Ascending aorta (tissue), 2 donors: ENCODE data around the gene KRTAP15-1. TPM values are rescaled to one million over a fixed set of nuclear protein-coding genes. Genes with fewer than 3 reads are reported as not detected.

Experiments used
- DNase-seq, 2 donors: peaks; one replicate each; pipeline ENCODE4 v3.0.0-alpha.2; 2019; ENCODE audit warnings: low spot score in 2 of 2
- H3K27ac ChIP-seq, 2 donors: fragments of 200-600 bp; sonication (generic); one replicate each; pipeline ENCODE4 v1.5.1; 2016 to 2017; ENCODE audit warnings: mild to moderate bottlenecking in 1 of 2
- H3K27me3 ChIP-seq: fragments of 200-600 bp; sonication (generic); one replicate; pipeline ENCODE4 v1.5.1; 2017
- H3K36me3 ChIP-seq, 2 donors: fragments of 200-600 bp; sonication (generic); one replicate each; pipeline ENCODE4 v1.5.1; 2016
- H3K4me1 ChIP-seq, 2 donors: fragments of 200-600 bp; sonication (generic); one replicate each; pipeline ENCODE4 v1.5.1; 2016 to 2017; ENCODE audit warnings: mild to moderate bottlenecking in 1 of 2
- H3K4me3 ChIP-seq, 2 donors: fragments of 200-600 bp; sonication (generic); one replicate each; pipeline ENCODE4 v1.5.1; 2016 to 2017; ENCODE audit warnings: mild to moderate bottlenecking in 1 of 2
- H3K9me3 ChIP-seq, 2 donors: fragments of 200-600 bp; sonication (generic); one replicate each; pipeline ENCODE4 v1.5.1; 2016
- CTCF ChIP-seq, 3 experiments: fragments of 200-600 bp in 2 of 3; fragments of 450-650 bp in 1 of 3; sonication (generic) in 2 of 3; IDR thresholded peaks; one replicate each; pipeline ENCODE4 v1.5.1; 2016 to 2019; ENCODE audit warnings: antibody characterized with exemption in 3 of 3, mild to moderate bottlenecking in 1 of 3, moderate library complexity in 1 of 3
- intact Hi-C: fragments of 100-400 bp; cut with DNase I; formaldehyde crosslinking; loops from one replicate; pipeline ENCODE4 v1.15.1; 2023
- total RNA-seq: library from RNA; depleted of rRNA; stranded (reverse); fragments of >200 nt; gene quantifications from one replicate; pipeline ENCODE4 v1.1.0, GENCODE V29; 2016

Gene KRTAP15-1
- total RNA-seq, 1 donor from 2014 or later = not detected

- TF ChIP-seq CTCF (IDR thresholded peaks at IDR 0.05) = no peak
- no peaks in the 10 kb centered on the region for H3K4me1 ChIP-seq
- H3K36me3 ChIP-seq = no peaks in the 10 kb centered on the region
- H3K4me3 ChIP-seq = no peak overlapping the region
- no peaks in the 10 kb centered on the region for H3K27me3 ChIP-seq
- no peak overlapping the region for H3K27ac ChIP-seq
- intact Hi-C loops = no loop called here
- no peak for DNase-seq
- H3K9me3 ChIP-seq = no peaks in the 10 kb centered on the region
Observed at GRCh38 chr21:30443226-30443625, 3.2 kb downstream of the KRTAP15-1 start.

DNA sequence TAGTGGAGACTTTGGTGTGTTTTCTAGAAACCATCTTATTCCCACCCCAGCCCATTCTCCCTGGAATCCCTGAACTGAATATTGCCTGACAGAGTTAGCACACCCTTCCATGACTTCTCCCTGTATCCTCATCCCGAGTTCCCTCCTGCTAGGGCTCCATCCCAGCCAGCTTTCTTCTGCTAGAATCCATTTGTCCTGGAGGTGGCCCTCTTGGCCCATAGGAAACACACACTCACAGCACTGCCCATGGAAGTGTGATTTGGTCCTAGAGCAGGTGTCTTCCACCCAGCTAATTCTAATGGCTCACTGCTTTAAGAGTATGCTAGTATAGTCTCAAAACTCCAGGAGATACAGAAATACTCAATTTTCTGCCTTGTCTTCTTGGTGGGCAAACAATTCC lies 4.1 kb downstream of the KRTAP15-1 start:
- intact Hi-C loops = no loop called here
- no peaks in the 10 kb centered on the region for H3K4me1 ChIP-seq

GRCh38 chr21:30447056-30447455 lies 7.0 kb downstream of the KRTAP15-1 start:
- H3K36me3 ChIP-seq = no peaks in the 10 kb centered on the region
- no peak for DNase-seq
- no peak for TF ChIP-seq CTCF (IDR thresholded peaks at IDR 0.05)
- no peak overlapping the region for H3K4me3 ChIP-seq
- no peak overlapping the region for H3K27ac ChIP-seq
- no peaks in the 10 kb centered on the region for H3K9me3 ChIP-seq
- H3K27me3 ChIP-seq = no peaks in the 10 kb centered on the region
- intact Hi-C loops = no loop called here
- no peaks in the 10 kb centered on the region for H3K4me1 ChIP-seq

More for the DNA sequence above, 4.1 kb downstream of the KRTAP15-1 start:
- DNase-seq = no peak
- no peak overlapping the region for H3K4me3 ChIP-seq
- H3K27me3 ChIP-seq = no peaks in the 10 kb centered on the region
- H3K9me3 ChIP-seq = no peaks in the 10 kb centered on the region
- no peaks in the 10 kb centered on the region for H3K36me3 ChIP-seq
- TF ChIP-seq CTCF (IDR thresholded peaks at IDR 0.05) = no peak
- H3K27ac ChIP-seq = no peak overlapping the region

GRCh38 chr21:30448514-30448913 lies 8.4 kb downstream of the KRTAP15-1 start:
- TF ChIP-seq CTCF (IDR thresholded peaks at IDR 0.05) = no peak
- Histone ChIP-seq H3K27ac (no peak overlapping the region), H3K36me3 (no peaks in the 10 kb centered on the region), H3K4me3 (no peak overlapping the region), H3K4me1 (no peaks in the 10 kb centered on the region), H3K9me3 (no peaks in the 10 kb centered on the region), H3K27me3 (no peaks in the 10 kb centered on the region)
- intact Hi-C loops = no loop called here
- DNase-seq = no peak

DNA sequence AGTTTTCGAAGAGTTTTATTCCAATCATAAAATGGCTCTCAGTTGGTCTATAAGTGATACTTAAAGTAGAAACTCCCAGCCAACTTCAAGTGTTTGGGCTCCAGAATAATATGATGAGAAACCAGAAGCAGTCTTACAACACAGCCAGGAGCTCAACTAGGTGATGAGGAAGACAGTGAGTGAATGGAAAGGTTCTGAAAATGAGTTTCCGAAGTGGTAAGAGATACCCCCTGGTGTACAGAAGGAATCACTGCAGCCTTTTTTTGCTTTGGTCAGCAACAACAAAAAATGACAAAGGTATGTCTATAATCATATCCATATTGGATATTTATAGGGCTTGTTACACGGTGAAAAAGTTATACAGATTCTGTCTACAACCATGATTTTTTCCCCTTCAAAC lies 23.6 kb downstream of the KRTAP15-1 start:
- H3K27ac ChIP-seq = no peak overlapping the region
- intact Hi-C loops = no loop called here
- no peak overlapping the region for H3K4me3 ChIP-seq
- no peaks in the 10 kb centered on the region for H3K4me1 ChIP-seq
- no peaks in the 10 kb centered on the region for H3K9me3 ChIP-seq
- no peaks in the 10 kb centered on the region for H3K27me3 ChIP-seq
- no peak for TF ChIP-seq CTCF (IDR thresholded peaks at IDR 0.05)
- no peak for DNase-seq
- H3K36me3 ChIP-seq = no peaks in the 10 kb centered on the region
